Measurements from ENCODE around the gene PRKG1. TPM values are rescaled to one million over a fixed set of nuclear protein-coding genes. Genes with fewer than 3 reads are reported as not detected.

PRKG1 gene
- total and polyA plus RNA-seq, 2 of the 4 experiments (the other 2 are of a cell fraction): 3.5 to 18.3 TPM

DNA sequence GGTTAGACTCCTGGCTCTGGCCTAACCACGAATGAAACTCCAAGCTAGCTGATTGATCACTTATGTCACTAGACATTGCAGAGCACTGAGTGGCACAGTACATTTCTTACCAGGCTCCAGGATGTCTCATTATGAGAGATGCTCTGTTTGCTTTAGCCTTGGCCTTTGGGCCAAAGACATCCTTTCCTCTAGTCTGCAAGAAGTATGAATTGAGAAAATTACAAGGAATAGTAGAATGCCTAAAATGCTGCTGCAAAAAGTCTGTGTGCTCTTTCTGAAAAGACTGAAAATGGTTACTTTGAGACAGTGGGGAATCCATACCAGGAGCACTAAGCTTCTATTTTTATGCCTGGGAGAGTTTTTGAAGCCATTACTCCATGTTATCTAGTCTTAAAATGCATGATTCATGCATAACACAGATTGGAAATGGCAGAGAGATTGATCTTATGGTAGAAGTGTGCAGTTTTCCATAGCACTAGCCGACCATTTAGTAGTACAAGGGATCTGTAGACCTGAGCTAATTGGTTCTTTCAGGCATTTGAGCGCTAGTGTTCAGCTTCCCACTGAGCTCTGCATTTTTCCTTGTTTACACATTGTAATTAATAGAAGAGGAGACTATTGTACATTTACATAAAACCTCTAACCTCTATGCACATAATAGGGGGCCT, 303.8 kb downstream of the PRKG1 start (continued):
- TF ChIP-seq SMC3 (IDR thresholded peaks at IDR 0.05; ENCODE audit: low read depth, low read length): no peak

DNA sequence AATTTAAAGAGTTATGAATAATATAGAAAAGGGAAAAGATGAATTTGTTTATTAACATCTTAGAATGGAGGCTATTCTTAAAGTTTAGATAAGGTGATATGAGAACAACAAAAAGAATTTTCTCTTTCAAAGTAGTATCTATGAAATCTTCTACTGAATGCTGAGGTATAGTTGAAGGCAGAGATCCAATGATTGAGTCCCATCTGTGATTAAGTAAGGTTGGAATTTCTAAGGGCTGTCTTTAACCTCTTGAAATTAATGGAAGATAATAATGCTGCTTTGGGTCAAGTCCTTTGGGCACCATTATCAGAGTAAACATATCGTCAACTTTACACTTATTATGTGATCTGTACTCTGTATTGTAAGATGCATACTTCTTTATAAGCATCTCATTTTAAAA, 307.9 kb downstream of the PRKG1 start:
- intact Hi-C loops (cut with micrococcal nuclease): loop anchor here (5.0 kb wide), 1 partner anchor 315 kb away; no protein-coding TSS in a partner anchor

More for the DNA sequence above, 307.9 kb downstream of the PRKG1 start:
- H2AK5ac ChIP-seq (ENCODE audit: low read depth, low read length): no peak overlapping the region
- no CpG with 5 or more reads among the region's 1 CpG for WGBS, 2 experiments (ENCODE audit: extremely low coverage in 2 of 2, insufficient read length in 1 of 2)
- H2BK15ac ChIP-seq (ENCODE audit: low read depth, low read length): no peak overlapping the region; the same call in 2 of the 3 replicates
- H2AK9ac ChIP-seq (replicated peaks; ENCODE audit: low read depth, low read length, poor library complexity): no peak overlapping the region
- H4K5ac ChIP-seq (ENCODE audit: low read depth, low read length): no peak overlapping the region
- CTCF ChIA-PET: no interaction called here
- H3K27me3 ChIP-seq (ENCODE audit: control insufficient read depth, insufficient read depth, low read length): no peaks in the 10 kb centered on the region
- H3K4me3 ChIP-seq (ENCODE audit: insufficient read depth, low read depth, low read length): no peak overlapping the region
- no peak overlapping the region for H3K56ac ChIP-seq (ENCODE audit: extremely low read depth, insufficient read depth, low read length)
- H3K4me2 ChIP-seq (ENCODE audit: low read depth, low read length): no peak overlapping the region
- no peak overlapping the region for H2BK20ac ChIP-seq (ENCODE audit: low read depth, low read length)
- H3K79me1 ChIP-seq (ENCODE audit: low read depth in 1 of 2, low read length in 2 of 2): peaks cover 5 to 25% of the 10 kb centered on the region in 2 experiments; a peak in 3 of 4 replicates
- ATAC-seq (ENCODE audit: low read depth): no peak
- dilution Hi-C loops (cut with HindIII; ENCODE audit: low sequenced_read_pairs, unreplicated experiment) (no loop called here), in situ Hi-C loops (cut with MboI; ENCODE audit: low sequenced_read_pairs) (no loop called here)
- H3K9me1 ChIP-seq (ENCODE audit: insufficient read depth, low read length): peaks cover 4% of the 10 kb centered on the region
- H4K8ac ChIP-seq (ENCODE audit: low read depth in 2 of 2, low read length in 2 of 2): no peak overlapping the region
- no peak overlapping the region for H2AFZ ChIP-seq (replicated peaks; ENCODE audit: low read length, poor library complexity)
- H3K14ac ChIP-seq (replicated peaks; ENCODE audit: low read depth, low read length): no peak overlapping the region
- no peak overlapping the region for H3K27ac ChIP-seq (ENCODE audit: insufficient read depth, low read length)
- H3K9me3 ChIP-seq (ENCODE audit: control insufficient read depth, insufficient read depth, low read length): no peaks in the 10 kb centered on the region
- POLR2A ChIA-PET (ENCODE audit: unreplicated experiment): no interaction called here
- H3K4me1 ChIP-seq (ENCODE audit: control insufficient read depth, insufficient read depth, low read length): peaks cover 12% of the 10 kb centered on the region
- no peak overlapping the region for H2BK120ac ChIP-seq (ENCODE audit: low read depth, low read length)
- H3K4ac ChIP-seq (ENCODE audit: low read depth, low read length): peak overlapping the region; percentile 63; the same call in 1 of the 2 replicates
- peaks cover 3% of the 10 kb centered on the region; the same call in 1 of the 2 replicates for H4K20me1 ChIP-seq (ENCODE audit: insufficient read depth, low read length)
- peak overlapping the region; percentile 86; the same call in 1 of the 2 replicates for H3K18ac ChIP-seq (ENCODE audit: low read depth, low read length)
- no peak overlapping the region for H4K91ac ChIP-seq (ENCODE audit: insufficient read depth, low read depth, low read length)
- no peaks in the 10 kb centered on the region for H3K36me3 ChIP-seq (ENCODE audit: control insufficient read depth, insufficient read depth, low read length)
- peak; percentile 8 for DNase-seq
- no peak overlapping the region for H2BK5ac ChIP-seq (ENCODE audit: low read depth, low read length, poor library complexity, severe bottlenecking)
- no TSS peak for BruUV-seq (replicated peaks)
- TF ChIP-seq POLR2A (IDR thresholded peaks at IDR 0.05; ENCODE audit: low read depth, low read length): no peak
- no peak for TF ChIP-seq CTCF (conservative IDR thresholded peaks at IDR 0.05; ENCODE audit: low read depth, low read length)
- no peak for TF ChIP-seq MAZ (IDR thresholded peaks at IDR 0.05; ENCODE audit: borderline replicate concordance, low read depth, low read length)
- no peak for TF ChIP-seq SMC3 (IDR thresholded peaks at IDR 0.05; ENCODE audit: low read depth, low read length)
- TF ChIP-seq MXI1 (IDR thresholded peaks at IDR 0.05; ENCODE audit: borderline replicate concordance, low read depth, low read length): no peak
- no peak for TF ChIP-seq NFE2L2 (IDR thresholded peaks at IDR 0.05; ENCODE audit: low read depth, low read length)
- no peak for TF ChIP-seq BHLHE40 (IDR thresholded peaks at IDR 0.05; ENCODE audit: low read depth, low read length)
- TF ChIP-seq RAD21 (IDR thresholded peaks at IDR 0.05; ENCODE audit: low read length): no peak
- TF ChIP-seq, protein P1, sequence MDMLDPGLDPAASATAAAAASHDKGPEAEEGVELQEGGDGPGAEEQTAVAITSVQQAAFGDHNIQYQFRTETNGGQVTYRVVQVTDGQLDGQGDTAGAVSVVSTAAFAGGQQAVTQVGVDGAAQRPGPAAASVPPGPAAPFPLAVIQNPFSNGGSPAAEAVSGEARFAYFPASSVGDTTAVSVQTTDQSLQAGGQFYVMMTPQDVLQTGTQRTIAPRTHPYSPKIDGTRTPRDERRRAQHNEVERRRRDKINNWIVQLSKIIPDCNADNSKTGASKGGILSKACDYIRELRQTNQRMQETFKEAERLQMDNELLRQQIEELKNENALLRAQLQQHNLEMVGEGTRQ (IDR thresholded peaks at IDR 0.05; ENCODE audit: low read depth, low read length): no peak
- H3K9ac ChIP-seq (ENCODE audit: low read depth, low read length): no peak overlapping the region
- no peak overlapping the region for H3K23ac ChIP-seq (ENCODE audit: low read depth, low read length)
